GM21423 (cell line): ENCODE results near the gene SNX20.

Experiments used
- ATAC-seq: cut with Tn5 transposase; IDR thresholded peaks from one replicate; pipeline ENCODE4 v1.9.1; 2021; ENCODE audit warnings: mild to moderate bottlenecking, moderate library complexity; ENCODE audit not compliant: unreplicated experiment

The SNX20 gene

DNA sequence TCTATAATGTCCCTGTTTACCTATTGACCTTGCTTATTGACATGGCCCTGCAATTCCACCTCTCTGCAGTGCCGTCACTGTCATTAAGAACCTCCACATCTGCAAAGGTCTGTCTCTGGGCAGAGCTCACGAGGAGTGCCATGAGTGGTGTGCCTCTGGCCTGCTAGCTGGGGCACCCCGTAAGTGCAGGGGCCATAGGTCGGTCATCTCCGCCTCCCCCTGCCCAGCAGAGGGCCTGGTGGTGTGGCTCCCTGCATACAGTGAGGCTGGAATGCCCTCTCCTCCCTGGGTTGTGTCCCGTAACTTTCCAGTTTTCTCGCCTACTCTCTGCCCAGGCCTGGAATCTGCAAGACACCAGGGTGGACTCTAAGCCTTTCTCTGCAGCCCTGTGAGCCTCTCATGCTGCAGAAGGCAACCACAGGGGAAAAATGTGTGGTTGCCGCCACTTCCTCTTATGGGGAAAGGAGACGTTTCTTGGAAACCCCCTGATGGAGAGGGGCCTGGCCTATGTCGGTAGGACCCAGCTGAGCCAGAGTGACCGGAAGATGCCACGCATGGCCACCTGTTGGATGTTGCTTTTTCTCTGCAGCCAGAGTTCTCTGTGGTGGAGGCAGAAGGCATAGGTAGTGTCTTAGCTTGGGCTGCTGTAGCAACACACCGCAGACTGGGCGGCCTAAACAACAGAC lies 2.7 kb upstream of the SNX20 start:
- peak; percentile 67 for ATAC-seq

DNA sequence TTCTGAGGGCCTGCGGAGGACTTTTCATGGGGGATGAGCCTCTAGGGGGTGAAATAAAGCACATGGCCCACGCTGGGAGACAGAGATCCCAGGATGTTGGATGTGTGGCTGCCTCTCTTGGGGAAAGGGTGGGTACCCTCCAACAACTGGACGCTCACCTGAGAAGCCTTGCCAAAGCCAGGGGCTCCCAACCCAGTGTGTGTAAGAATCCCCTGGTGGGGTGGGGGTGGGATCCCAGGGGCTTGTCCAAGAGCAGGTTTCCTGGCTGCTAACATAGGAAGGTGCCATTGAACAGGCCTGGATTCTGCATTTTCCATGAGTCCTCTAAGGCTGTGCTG lies 587 bp downstream of the SNX20 start:
- no peak for ATAC-seq

DNA sequence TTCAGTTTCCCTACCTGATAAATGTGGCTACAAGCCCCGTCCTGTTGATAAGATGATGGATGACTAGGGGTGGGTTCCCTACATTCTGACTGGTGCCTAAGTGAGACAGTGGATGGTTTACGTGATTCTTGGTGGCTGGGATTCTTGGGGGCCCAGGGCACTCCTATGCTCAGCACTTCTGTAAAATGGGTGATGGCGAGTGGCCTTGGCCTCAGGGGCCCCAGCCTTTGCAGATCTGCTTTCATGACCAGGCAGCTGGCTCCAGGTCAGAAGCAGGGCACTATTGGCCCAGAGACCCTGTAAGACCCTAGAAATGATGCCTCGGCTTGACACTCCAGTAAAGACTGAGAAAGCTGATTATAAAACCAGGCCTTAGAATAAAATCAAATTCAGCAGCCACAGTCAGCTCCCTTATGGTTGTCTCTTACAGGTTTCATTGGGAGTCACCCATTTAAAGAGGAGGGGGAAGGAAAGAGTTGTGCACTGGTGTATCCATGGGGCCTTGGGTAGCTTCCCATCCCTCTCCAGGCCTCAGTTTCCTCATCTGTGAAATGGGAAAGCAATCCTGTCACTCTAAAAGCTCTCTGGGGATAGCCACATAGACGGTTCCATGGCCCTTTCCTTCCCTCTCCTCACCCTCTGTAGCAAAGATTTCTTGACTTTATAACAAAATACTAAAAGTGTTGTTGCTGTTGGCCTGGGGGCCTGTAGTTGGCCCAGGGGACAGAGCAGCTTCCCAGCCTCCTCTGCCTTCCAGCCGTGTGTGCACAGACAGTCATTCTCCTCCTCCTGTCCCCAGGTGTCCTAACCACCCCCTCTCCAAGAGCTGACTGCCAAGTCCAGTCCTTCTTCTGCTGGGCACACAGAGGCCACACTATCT lies 1.2 kb downstream of the SNX20 start:
- no peak for ATAC-seq

DNA sequence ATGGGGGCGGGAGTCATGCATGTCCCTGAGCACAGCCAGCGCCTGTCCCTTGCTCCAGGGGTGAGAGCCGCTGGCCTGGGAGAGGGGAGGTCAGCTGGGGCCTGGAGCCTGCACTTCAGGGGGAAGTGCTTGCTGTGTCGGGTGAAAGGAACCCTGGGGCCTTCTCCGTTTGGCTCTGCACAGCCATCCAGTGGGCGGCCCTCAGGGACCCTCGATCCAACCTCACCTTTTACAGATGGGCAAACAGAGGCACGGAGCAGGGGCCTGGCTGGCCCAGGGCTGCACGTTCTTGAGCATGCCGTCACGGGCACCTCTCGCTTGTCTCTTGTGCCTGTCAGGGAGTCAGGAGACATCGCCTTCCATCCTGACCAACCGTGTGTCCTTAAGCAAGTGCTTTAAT lies 1.8 kb downstream of the SNX20 start:
- ATAC-seq, result no peak

DNA sequence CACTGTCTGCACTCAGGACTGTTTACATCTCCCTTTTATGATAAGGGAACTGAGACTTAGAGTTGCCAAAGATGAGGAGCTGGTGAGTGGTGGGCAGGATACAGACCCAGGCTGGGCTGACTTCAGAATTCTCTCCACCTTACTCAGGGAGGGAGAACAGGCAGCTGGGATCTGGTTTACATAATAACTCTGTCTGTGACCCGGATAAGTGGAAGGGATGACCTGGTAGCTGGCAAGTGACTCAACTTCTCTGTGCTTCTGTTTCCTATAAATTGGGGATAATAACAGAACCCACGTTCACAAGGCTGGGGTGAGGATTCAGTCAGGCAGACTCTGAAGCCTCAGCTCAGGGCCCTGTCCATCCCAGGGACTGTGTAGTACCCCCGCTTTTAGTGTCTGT lies 2.6 kb downstream of the SNX20 start:
- ATAC-seq, result no peak

DNA sequence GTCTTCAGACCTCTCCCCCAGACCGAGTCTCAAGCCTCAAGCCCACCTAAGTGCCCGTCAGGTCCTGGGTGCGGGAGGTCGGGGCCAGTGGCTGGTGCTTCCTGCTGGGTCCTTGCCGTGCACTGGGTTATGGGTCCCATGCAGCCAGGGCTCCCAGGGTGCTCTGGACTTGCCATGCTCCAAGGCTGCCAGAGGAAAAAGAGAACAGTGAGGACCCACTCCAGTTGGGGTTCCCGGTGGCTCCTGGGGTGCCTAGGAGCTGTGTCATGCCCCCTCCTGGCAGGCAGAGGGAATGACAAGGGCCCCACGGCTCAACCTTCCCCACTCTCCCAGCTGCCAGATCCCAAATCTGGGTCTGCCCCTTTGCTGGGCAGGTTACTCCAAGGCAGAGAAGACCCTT lies 3.8 kb downstream of the SNX20 start:
- ATAC-seq, result no peak

DNA sequence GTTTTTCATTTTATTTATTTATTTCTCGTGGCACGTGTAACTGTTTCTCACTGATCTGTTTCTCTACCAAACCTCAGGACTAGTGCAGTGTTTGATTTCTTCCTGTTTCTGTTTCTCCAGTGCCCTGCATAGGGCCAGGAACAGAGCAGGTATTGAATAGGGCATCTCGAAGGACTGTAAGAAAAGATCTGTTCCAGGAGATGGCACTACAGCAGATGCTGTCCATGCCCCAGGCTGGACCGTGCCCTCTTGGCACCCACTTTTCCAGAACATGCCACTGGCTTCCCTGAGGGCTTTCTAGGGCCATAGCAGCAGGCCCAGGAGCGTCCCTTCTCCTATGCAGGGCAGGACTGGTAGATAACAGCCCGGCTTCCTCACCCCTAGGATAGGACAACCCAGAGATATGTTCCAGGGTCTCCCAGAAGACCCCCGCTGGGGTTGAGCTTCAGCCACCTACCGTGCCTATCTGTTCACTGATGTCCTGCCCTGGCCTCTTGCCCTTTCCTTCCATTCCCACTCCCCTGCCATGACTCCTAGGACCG lies 4.4 kb downstream of the SNX20 start:
- no peak for ATAC-seq

DNA sequence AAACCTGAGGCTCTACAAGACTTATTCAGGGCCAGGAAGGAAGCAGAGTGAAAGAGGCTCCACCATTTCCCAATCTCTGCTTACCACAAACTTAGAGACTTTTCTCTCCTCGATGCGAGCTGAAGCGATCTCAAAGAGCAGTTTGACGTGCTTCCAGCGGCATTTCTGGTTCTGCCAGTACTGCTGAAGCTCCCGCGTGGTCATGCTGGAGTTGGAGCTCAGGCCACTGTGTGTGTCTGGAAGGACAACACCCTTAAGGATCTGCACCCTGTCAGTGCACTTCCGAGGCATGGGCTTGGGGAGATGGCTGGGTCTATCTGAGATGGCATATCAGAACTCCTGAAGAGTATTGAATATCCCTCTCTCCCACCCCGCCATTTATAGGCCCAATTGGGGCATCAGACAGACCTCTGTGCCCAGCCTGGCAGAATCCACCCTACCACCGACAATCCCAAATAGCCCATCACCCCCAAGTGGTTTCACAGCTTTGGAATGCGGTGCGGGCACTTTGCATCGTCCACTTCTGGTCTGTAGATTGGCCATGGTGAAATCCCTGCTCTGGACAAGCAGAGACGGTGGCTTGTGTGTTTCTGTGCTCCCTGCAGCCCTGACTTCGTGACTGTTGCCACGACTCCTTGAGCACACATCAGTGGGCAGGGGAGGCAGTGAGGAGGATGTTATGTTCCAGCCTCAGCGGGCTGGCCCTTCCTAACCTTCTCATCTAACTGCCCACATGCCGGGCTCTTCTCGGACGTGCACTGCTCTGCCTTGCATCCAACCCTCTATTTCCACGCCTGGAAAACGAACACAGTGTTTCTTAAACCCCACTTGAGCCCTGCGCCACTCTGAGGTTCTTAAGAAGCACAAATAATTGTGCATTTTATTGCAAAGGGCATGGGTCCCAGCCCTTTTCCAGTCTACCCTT lies 5.2 kb downstream of the SNX20 start:
- no peak for ATAC-seq

DNA sequence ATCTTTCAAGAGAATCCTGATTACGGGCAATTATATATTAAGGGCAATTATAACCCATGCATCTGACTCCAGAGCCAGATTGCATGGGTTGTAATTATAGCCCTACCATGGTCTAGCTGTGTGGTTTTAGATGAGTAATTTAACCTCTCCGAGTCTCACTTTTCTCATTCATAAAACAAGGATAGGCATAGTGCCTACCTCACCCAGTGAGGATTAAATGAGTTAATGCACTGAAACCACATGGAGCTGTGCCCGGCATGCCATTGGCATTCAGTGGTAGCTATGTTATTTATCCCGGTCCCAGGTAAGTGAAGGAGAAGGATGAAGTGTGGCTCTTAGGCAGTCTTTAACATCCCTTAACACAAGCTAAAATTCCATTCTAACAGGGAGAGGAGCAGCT lies 6.3 kb downstream of the SNX20 start:
- no peak for ATAC-seq

DNA sequence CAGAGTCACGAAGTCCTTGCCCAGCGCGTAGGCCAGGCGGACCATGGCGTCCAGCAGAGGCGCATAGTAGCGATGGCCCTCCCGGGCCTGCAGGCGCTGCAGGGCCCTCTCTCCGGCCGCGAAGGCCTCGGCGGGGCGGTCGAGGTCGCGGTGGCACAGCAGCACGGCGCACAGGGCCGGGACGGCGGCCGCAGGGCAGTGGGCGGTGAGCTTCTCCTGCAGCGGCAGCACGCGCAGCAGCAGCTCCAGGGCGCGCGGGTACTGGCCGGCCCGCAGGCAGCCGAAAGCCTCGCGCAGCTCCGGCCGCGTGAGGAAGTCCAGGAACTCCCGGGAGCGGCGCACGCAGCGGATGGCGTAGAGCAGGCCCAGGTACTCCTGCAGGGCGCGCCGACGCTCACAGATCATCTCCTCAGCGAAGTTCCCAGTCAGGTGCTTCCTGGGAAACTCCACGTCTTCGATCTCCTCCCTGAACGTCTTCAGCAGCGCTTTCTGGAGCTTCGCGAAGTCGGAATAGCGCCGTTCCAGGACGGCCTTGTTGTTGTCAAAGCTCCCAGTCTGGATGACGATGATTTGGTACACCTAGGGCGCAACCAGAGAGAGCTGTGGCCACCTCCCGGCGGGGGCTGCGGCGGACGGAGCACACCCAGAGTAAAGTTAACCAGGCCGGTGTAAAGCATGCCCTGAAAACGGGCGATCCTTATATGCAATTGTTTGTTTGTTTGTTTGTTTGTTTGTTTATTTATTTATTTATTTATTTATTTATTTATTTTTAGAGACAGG lies 7.4 kb downstream of the SNX20 start:
- no peak for ATAC-seq

DNA sequence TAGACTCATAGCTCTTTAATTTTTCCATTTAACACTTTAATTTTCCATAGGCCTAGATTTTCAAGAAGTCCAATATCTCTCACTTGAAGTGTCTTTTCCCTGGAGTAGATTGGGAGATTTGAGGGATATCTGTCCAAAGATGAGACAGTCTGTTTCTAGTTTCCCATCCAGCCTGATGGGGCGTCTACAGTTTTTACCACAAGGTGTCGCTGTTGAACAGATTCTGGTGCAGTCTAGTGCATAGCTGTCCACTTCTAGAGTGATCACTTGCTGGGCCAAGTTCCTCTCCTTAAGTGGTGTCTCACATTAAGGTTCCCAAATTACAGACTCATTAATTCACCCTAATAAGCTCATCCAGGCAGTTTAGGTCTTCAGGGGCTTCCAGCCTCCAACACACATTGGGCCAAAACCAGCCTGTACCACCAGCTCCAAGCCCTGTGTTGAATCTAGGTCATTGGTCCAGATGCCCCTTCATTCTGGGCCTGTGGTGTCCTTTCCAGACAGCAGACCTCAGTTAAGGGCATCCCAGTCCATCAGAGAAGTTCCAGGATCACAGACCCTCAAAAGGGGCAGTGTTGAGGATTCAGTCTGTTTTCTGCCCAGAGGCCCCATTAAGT lies 9.4 kb downstream of the SNX20 start:
- no peak for ATAC-seq

DNA sequence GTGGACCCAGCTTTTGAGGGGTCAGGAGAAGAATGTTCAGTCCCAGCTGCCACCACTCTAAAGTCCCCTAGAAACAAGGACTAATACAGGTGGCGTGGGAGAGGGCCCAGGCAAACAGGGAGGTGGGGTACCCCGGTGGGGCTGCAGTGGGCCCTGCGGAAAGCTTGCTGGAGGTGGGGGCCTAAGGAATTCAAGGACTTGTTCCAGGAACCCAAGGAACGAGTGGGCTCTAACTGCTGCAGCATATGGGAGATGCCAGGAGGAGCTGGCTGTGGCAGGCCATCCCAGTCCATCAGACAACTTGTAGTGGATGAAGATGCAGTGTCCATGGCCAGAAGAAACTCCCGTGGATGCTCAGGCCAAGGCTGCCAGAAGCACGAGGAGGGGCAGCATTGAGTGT lies 10.6 kb downstream of the SNX20 start:
- no peak for ATAC-seq

DNA sequence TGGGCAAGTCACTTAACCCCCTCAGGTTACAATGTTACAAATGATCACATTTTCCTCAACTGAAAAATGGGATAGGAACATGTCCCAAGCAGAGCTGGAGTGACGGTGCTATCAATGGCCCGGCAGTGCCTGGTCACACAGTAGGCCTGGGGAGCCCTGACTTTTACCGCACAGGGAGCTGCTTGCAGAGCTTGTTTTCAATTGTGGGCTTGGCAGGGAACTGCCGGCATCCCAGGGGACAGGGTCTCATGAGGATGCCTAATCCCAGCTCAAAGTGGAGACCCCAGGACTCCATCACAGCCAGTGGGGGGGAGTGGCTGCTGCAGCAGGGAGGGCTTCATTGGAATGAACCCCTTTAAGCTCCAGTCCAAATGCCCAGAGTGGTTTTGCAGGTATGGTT lies 11.4 kb downstream of the SNX20 start:
- ATAC-seq, result no peak

DNA sequence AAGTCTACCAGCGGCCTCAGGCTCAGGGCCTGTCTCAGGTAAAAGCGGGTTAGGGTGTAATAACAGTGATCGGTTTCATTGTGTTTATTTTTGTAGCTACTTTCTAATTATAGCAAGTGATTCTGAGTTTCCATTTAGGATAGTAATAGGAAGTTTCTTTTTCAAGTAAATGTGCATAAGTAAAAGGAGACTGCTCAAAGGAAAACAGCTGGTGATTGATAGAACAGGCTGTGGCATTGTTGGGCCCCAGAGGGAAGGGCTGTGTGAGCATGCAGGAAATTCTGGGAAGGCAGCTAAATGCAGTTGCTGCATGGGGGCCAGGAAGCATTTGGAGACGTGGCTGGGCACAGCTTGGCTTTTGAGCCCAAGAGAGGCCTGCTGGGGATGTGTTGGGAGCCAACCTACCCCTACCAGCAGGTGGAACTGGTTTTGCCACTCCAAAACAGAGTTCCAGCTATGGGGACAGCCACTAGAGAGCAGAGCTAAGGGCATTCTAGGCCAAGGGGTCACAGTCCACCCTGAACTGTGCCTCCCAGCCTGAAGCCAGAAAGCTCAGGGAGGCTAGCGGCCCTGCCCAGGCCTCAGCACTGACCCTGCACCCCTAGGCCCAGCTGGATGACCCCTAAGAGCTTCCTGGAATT lies 12.6 kb downstream of the SNX20 start:
- ATAC-seq, result no peak

DNA sequence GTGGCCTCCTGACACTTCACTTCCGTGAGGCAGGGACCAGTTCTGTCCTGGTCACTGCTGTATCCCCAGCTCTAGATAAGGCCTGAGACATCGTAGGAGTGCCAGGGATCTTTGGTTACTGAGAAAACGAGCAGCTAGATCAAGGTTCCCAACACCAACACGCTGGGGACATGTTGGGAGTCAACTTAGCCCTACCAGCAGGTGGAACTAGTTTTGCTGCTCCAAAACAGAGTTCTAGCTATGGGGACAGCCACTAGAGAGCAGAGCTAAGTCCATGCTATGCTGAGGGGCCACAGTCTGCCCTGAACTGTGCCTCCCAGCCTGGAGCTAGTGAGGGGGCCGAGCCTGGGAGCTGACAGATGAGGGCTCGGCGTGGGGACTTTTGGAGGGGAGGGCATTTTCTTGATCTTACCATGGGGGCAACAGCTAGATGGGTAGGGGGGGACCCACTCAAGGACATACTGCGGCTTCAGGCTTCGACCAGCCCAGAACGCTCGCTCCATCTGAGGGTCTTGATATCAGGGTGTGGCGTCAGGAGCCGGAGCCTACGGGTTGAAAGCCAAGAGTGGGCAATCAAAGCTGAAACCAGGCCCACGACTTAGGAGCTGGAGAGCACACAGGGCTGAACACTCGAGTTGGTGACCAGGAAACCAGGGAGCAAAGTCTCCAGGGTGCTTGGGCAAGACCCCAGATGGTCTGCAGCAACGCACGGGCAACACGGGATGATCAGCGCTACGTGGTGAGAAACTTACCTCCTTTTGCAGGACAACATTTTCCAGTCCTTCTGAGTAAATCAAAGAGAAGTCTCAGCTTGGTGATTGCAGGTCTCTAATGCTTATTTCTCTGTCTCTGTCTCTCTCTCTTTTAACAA lies 13.4 kb downstream of the SNX20 start:
- no peak for ATAC-seq

DNA sequence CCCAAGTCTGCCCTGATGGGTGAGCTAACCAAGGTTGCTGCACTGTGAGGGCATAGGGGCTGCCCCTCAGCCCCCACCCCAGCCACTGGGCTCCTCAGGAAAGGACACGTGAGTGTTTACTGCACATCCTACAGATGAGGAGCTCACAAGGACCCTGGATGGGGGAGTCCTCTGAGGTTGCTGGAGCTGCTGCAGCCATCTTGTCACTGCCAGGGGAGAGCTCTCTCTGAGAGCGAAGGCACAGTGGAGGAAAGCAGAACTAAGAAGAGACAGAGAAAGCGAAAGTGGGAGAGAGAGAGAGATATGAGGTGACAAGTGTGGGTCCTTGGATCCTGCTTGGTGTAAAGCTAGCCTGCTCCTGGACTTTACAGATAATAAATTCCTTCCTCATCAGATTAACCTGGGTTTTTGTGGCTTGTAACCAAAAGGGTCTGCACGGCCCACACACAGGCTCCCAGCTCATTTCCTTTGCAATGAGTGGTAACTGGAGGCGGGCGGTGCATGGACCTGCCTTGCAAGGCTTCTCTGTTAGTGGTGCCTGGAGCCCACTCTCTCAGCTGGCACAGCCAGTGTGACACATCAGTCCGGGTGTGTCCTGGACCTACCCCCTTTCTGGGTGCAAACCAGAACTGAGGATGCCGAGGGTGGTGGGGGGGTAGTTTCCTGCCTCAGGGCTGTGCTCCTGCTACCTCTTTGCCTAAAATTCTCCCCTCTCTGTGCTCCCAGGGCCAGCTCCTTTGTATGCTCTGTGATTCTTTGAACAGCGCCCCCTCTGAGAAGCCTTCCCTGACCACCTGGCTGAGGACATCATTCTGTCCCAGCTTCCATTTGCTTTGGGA lies 14.2 kb downstream of the SNX20 start:
- ATAC-seq, result peak; percentile 69

DNA sequence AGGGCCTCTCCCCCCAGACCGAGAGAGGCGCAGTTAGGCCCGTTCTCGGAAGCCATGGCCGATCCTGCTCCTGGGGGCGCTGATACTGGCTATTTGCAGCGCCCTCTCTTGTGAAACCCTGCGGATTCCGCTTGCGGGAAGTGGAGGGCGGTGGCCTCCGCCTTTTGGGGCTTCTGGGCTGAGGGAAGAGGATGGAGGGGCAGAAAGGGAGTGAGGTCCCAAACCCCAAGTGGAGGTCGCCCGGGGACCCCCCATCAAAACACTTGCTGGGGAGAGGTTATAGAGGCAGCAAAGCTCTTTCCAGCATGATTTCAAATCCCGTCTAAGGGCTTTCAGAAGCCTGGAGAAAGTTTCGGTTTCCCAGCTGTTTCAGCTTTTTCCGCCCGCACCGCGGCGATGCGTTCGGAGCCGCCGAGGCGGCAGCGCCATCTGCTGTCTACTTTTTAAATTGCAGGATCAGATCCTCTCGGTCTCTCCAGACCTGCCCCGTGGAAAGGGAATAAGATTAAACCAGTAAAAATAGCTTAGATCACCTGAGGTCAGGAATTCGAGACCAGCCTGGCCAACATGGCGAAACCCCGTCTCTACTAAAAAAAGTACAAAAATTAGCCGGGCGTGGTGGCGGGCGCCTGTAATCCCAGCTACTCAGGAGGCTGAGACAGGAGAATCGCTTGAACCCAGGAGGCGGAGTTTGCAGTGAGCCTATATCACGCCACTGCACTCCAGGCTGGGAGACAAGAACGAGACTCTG lies 15.8 kb downstream of the SNX20 start:
- peak; percentile 41 for ATAC-seq
